B cell (primary cell): ENCODE measurements around the gene ASIC1. TPM values are rescaled to one million over a fixed set of nuclear protein-coding genes. Genes with fewer than 3 reads are reported as not detected.

Experiments used
- ATAC-seq: fragments of 200-7000 bp; cut with Tn5 transposase; one replicate; pipeline ENCODE4 v1.10.0; 2021; ENCODE audit warnings: low read depth, mild to moderate bottlenecking, moderate number of reproducible peaks, moderate library complexity
- CTCF ChIA-PET: fragments of 350-600 bp; sonication (Branson Sonifier 250); formaldehyde crosslinking; loops from one replicate; lab custom pipeline; 2021; ENCODE audit warnings: antibody characterized with exemption, inconsistent platforms; lab: Charles Lee
- POLR2A ChIA-PET: fragments of 350-600 bp; sonication (Branson Sonifier 250); formaldehyde crosslinking; loops from one replicate; lab custom pipeline; 2021; ENCODE audit warnings: antibody characterized with exemption; lab: Charles Lee
- DNase-seq: peaks from one replicate; pipeline ENCODE4 v3.0.0; 2013
- H2AFZ ChIP-seq: 2 replicates; pipeline ENCODE4 v1.6.1; 2012; ENCODE audit warnings: mild to moderate bottlenecking, low read depth, low read length; ENCODE audit not compliant: insufficient read depth, poor library complexity, severe bottlenecking
- H3K27ac ChIP-seq, 2 donors: 1 replicate in 1 of 2; 2 replicates in 1 of 2; pipeline ENCODE4 v1.5.1; 2012 to 2013; ENCODE audit warnings: low read length in 2 of 2, mild to moderate bottlenecking in 2 of 2, moderate library complexity in 1 of 2
- H3K27me3 ChIP-seq, 4 experiments: fragments of 200-600 bp in 1 of 4; sonication (generic) in 1 of 4; replicated peaks in 1 of 4; 1 replicate in 2 of 4; 2 replicates in 2 of 4; pipeline versions ENCODE4 v1.6.1 to v1.7.0; 2013 to 2016; ENCODE audit warnings: low read length in 3 of 4, mild to moderate bottlenecking in 2 of 4, mixed read lengths in 1 of 4, moderate library complexity in 1 of 4; ENCODE audit not compliant: insufficient read depth in 4 of 4, control insufficient read depth in 3 of 4; ENCODE audit errors: control extremely low read depth in 1 of 4
- H3K36me3 ChIP-seq, 2 experiments: replicated peaks in 1 of 2; 1 replicate in 1 of 2; 2 replicates in 1 of 2; pipeline versions ENCODE4 v1.6.1 to v1.7.1; 2013; ENCODE audit warnings: low read length in 1 of 2; ENCODE audit not compliant: insufficient read depth in 2 of 2, control insufficient read depth in 1 of 2; ENCODE audit errors: control extremely low read depth in 1 of 2, extremely low read depth in 1 of 2
- H3K4me1 ChIP-seq, 2 donors: fragments of 200-600 bp in 1 of 2; sonication (generic) in 1 of 2; 1 replicate in 1 of 2; 2 replicates in 1 of 2; pipeline versions ENCODE4 v1.5.1 to v1.6.1; 2013 to 2017; ENCODE audit warnings: low read length in 2 of 2; ENCODE audit not compliant: control insufficient read depth in 2 of 2, insufficient read depth in 2 of 2
- H3K4me2 ChIP-seq: replicated peaks from 2 replicates; pipeline ENCODE3; 2012; ENCODE audit warnings: mild to moderate bottlenecking, low read depth, low read length; ENCODE audit not compliant: poor library complexity, severe bottlenecking
- H3K4me3 ChIP-seq, 5 experiments: fragments of 200-600 bp in 1 of 5; sonication (generic) in 1 of 5; 1 replicate in 3 of 5; 2 replicates in 2 of 5; pipeline versions ENCODE4 v1.5.1 to v1.7.0; 2011 to 2016; ENCODE audit warnings: low read length in 4 of 5, mild to moderate bottlenecking in 4 of 5, low read depth in 2 of 5, control low read depth in 1 of 5, moderate library complexity in 1 of 5; ENCODE audit not compliant: insufficient read depth in 1 of 5; ENCODE audit errors: control extremely low read depth in 1 of 5, extremely low read depth in 1 of 5
- H3K79me2 ChIP-seq: fragments of 200-600 bp; sonication (generic); one replicate; pipeline ENCODE4 v1.6.0; 2016; ENCODE audit warnings: low read length; ENCODE audit not compliant: control insufficient read depth, insufficient read depth
- H3K9ac ChIP-seq: fragments of 200-600 bp; sonication (generic); 2 replicates; pipeline ENCODE4 v1.6.1; 2017; ENCODE audit warnings: mild to moderate bottlenecking, low read length, moderate library complexity
- H3K9me3 ChIP-seq, 3 donors: one replicate each; pipeline versions ENCODE4 v1.6.1 to v1.7.1; 2013; ENCODE audit warnings: low read length in 2 of 3; ENCODE audit not compliant: control insufficient read depth in 2 of 3, insufficient read depth in 1 of 3; ENCODE audit errors: control extremely low read depth in 1 of 3
- H4K20me1 ChIP-seq: 2 replicates; pipeline ENCODE4 v1.6.0; 2012; ENCODE audit warnings: mild to moderate bottlenecking, low read length; ENCODE audit not compliant: insufficient read depth, control insufficient read depth, poor library complexity, severe bottlenecking
- H3K27ac Mint-ChIP-seq: one replicate; pipeline ENCODE4 v1.8.0; 2021; ENCODE audit warnings: mixed read lengths
- H3K27me3 Mint-ChIP-seq: one replicate; pipeline ENCODE4 v1.8.0; 2021; ENCODE audit warnings: mixed read lengths
- H3K4me1 Mint-ChIP-seq: one replicate; pipeline ENCODE4 v1.8.0; 2021; ENCODE audit warnings: mixed read lengths
- H3K4me3 Mint-ChIP-seq: one replicate; pipeline ENCODE4 v1.8.0; 2021; ENCODE audit warnings: mixed read lengths
- H3K9me3 Mint-ChIP-seq: one replicate; pipeline ENCODE4 v1.8.0; 2022; ENCODE audit warnings: mixed read lengths; ENCODE audit not compliant: insufficient read depth
- CTCF ChIP-seq: fragments of 200-600 bp; IDR thresholded peaks from one replicate; pipeline ENCODE4 v1.8.0; 2022; ENCODE audit warnings: antibody characterized with exemption, mild to moderate bottlenecking
- EZH2 ChIP-seq: IDR thresholded peaks from 2 replicates; pipeline ENCODE4 v1.6.1; 2012; ENCODE audit warnings: borderline replicate concordance, low read depth, mild to moderate bottlenecking, moderate library complexity, low read length; ENCODE audit not compliant: insufficient read depth, poor library complexity, severe bottlenecking
- WGBS: methylation state at CpG from one replicate; pipeline ENCODE4 v1.1.5; 2013; ENCODE audit warnings: missing lambda C conversion rate; ENCODE audit not compliant: insufficient coverage; 5-methylcytosine and 5-hydroxymethylcytosine counted together
- intact Hi-C: fragments of 100-400 bp; cut with micrococcal nuclease; formaldehyde crosslinking; loops from one replicate; pipeline ENCODE4 v1.10.0; 2022
- polyA plus RNA-seq: library from polyadenylated mRNA; depleted of rRNA; stranded (reverse); fragments of >200 nt; gene quantifications from 2 replicates; pipeline ENCODE4 v1.2.3, GENCODE V29; 2012
- total RNA-seq, 2 donors: library from RNA; stranded (reverse); fragments of 120-200 nt in 1 of 2; gene quantifications; 1 replicate in 1 of 2; 2 replicates in 1 of 2; pipeline versions ENCODE4 v1.2.3 to v1.2.4, GENCODE V29; 2013 to 2022

ASIC1 gene
- total and polyA plus RNA-seq, 2 donors (not counting 1 experiment from before 2014, with no cell fraction given) = not detected

DNA sequence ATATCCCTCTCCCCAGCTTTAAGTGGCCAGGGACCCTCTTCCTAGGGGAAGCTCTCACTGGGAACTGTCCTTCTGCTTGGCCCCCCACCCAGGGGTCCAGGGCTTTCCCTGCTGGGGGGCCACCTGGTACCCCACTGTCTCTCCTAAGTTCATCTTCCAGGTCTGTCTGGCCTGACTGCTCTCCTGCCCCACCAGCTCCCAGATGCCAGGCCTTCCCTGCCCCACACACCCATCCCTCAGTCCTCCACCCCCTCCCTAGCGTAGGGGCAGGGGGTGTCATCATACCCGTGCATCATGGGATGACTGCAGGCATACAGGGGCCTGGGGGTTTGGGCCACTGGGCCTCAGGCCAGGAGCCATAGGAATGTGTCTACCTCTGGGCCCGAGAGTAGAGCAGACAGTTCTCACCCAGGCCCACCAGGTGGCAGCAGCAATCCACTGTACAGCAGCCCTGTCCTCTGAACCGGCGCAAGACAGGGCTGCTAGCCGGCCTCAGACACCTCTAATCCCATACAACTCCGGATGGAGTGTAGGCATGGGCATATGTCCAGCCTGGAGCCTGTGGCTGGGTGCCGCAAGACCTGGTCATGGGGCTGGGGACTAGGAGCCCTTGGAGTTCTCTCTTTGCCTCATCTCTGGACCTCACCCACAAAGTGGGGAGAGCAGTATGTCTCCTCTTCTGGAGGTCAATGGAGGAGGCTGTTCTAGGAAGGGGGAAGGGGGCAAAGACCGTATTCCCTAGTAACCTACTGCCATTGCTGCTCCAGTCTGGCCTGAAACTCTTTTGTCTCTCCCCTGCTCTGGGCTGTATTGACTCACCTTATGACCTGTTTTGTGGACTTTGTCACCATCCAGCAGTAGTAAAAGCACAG, 17.8 kb downstream of the ASIC1 start:
- Mint-ChIP-seq H3K27me3 (peaks cover 11% of the 10 kb centered on the region), H3K4me1 (peaks cover 4% of the 10 kb centered on the region), H3K9me3 (no peaks in the 10 kb centered on the region), H3K27ac (no peak overlapping the region), H3K4me3 (no peak overlapping the region)
- Histone ChIP-seq H3K36me3 (no peaks in the 10 kb centered on the region), H3K9me3 (no peaks in the 10 kb centered on the region), H2AFZ (peak overlapping the region; percentile 62), H3K9ac (no peak overlapping the region), H4K20me1 (no peaks in the 10 kb centered on the region), H3K4me2 (peak overlapping the region; percentile 43), H3K27me3 (no peaks in the 10 kb centered on the region), H3K4me3 (no peak overlapping the region), H3K79me2 (no peaks in the 10 kb centered on the region), H3K4me1 (peaks cover 0 to 12% of the 10 kb centered on the region in 2 donors), H3K27ac (no peak overlapping the region)
- DNase-seq (peak; percentile 87), ATAC-seq (peak; percentile 97)
- WGBS = 7% methylated on average over 7 of the region's 9 CpGs
- intact Hi-C loops = loop anchor here (1.0 kb wide), 3 partner anchors 10 to 208 kb away; partner anchors contain the start of genes LIMA1 and SMARCD1
- no peak for TF ChIP-seq EZH2
- peak; percentile 95 for TF ChIP-seq CTCF
- ChIA-PET POLR2A (interaction anchor here (0.7 kb wide), 2 partner anchors 9 to 102 kb away, joined by 4 read pairs; no protein-coding TSS in a partner anchor), CTCF (interaction anchor here (0.6 to 15.9 kb wide), 17 partner anchors 8 to 565 kb away, joined by 3 to 343 read pairs (median 6); partner anchors contain the start of genes CERS5, COX14, RACGAP1 and SMARCD1)

- WGBS = 100% methylated on average over 1 of the region's 1 CpG
- Histone ChIP-seq H3K27me3 (no peaks in the 10 kb centered on the region), H3K36me3 (no peaks in the 10 kb centered on the region), H3K9me3 (no peaks in the 10 kb centered on the region), H4K20me1 (no peaks in the 10 kb centered on the region), H3K27ac (no peak overlapping the region), H2AFZ (no peak overlapping the region), H3K4me2 (no peak overlapping the region), H3K4me1 (peaks cover 0 to 7% of the 10 kb centered on the region in 2 donors), H3K4me3 (no peak overlapping the region), H3K79me2 (no peaks in the 10 kb centered on the region), H3K9ac (no peak overlapping the region)
- ChIA-PET POLR2A (no interaction called here), CTCF (interaction anchor here (1.3 to 15.9 kb wide), 7 partner anchors 9 to 112 kb away, joined by 3 to 343 read pairs (median 9); partner anchors contain the start of genes CERS5, COX14 and SMARCD1)
- no peak for DNase-seq
- no peak overlapping the region for H3K27ac Mint-ChIP-seq
- H3K4me3 Mint-ChIP-seq = no peak overlapping the region
- no peaks in the 10 kb centered on the region for H3K4me1 Mint-ChIP-seq
- ATAC-seq = no peak
- H3K9me3 Mint-ChIP-seq = no peaks in the 10 kb centered on the region
- no peak for TF ChIP-seq CTCF
- no peak for TF ChIP-seq EZH2
- intact Hi-C loops = loop anchor here (1.0 kb wide), 3 partner anchors 10 to 208 kb away; partner anchors contain the start of genes LIMA1 and SMARCD1
- H3K27me3 Mint-ChIP-seq = peaks cover 7% of the 10 kb centered on the region
Observed at GRCh38 chr12:50075808-50076170, 18.4 kb downstream of the ASIC1 start.
